ENCODE data around the gene HES4.

HES4 gene, protein sequence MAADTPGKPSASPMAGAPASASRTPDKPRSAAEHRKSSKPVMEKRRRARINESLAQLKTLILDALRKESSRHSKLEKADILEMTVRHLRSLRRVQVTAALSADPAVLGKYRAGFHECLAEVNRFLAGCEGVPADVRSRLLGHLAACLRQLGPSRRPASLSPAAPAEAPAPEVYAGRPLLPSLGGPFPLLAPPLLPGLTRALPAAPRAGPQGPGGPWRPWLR

DNA sequence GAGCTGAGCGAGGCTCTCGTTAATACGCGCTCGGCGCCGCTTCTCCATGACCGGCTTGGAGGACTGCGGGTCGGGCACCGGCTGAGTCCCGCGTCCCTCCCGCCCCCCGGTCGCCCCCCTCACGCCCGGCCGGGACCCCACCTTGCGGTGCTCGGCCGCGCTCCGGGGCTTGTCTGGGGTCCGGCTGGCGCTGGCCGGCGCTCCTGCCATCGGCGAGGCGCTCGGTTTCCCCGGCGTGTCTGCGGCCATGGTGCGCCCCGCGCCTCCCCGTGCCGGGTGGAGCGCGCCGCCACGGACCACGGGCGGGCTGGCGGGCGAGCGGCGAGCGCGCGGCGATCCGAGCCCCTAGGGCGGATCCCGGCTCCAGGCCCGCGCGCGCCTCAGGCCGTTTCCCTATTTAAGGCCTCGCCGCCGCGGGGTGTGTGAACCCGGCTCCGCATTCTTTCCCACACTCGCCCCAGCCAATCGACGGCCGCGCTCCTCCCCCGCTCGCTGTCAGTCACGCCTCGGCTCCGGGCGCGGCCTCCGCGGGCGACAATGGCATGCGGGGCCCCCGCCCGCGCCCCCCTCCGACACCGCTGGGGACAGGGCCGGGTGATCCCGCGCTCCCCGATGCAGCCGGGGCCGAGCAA is at the start of gene HES4:
HES4 (minus strand) TSS at position 373 of the 632 bp plus-strand sequence; CDS start at position 249, 124 bp downstream.
- no peak for DNase-seq (ENCODE audit: low read depth)

DNA sequence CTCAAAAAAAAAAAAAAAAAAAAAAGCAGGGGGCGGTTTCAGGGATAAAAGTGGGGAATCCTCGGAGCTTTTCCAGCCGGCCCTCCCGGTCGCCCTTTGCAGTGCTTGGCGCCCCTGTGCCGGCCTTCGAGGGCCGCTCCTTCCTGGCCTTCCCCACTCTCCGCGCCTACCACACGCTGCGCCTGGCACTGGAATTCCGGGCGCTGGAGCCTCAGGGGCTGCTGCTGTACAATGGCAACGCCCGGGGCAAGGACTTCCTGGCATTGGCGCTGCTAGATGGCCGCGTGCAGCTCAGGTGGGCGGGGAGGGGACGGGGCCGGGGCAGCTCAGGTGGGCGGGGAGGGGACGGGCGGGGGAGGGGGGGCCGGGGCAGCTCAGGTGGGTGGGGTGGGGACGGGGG is 48.9 kb upstream of the HES4 start:
- no peak for DNase-seq (ENCODE audit: low read depth)

DNA sequence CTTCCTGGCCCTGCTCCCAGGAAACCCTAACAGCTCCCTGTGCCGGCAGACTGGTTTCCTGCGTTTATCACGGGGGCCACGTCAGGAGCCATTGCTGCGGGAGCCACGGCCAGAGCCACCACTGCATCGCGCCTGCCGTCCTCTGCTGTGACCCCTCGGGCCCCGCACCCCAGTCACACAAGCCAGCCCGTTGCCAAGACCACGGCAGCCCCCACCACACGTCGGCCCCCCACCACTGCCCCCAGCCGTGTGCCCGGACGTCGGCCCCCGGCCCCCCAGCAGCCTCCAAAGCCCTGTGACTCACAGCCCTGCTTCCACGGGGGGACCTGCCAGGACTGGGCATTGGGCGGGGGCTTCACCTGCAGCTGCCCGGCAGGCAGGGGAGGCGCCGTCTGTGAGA is 48.1 kb upstream of the HES4 start:
- DNase-seq (ENCODE audit: low read depth), result no peak

DNA sequence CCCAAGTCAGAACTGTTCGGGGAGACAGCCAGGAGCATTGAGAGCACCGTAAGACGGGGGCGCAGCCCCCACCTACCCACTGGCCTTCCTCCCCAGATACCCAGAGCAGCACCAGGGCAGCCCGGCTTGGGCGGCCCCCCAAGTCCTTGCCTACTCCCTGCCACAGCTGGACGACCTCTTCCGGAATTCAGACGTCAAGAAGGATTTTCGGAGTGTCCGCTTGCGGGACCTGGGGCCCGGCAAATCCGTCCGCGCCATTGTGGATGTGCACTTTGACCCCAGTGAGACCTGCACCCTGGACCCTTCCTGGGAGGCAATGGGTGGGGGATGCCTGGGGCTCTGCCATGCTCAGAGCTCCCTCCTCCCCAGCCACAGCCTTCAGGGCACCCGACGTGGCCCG is 47.5 kb upstream of the HES4 start:
- no peak for DNase-seq (ENCODE audit: low read depth)

DNA sequence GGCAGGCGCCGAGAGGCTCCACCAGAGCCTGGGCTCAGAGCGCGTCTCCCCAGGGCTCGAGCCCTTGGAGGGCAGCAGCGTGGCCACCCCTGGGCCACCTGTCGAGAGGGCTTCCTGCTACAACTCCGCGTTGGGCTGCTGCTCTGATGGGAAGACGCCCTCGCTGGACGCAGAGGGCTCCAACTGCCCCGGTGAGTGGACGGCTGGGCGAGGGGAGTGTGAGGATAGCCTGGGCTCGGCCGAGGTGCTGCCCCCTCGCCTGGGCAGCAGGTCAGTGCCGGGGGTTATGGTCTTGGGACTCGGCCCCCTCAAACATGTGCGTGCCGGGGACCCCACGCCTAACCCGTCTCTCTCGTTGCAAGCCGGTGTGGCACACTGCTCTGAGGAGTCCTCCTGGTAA is 46.9 kb upstream of the HES4 start:
- DNase-seq (ENCODE audit: low read depth), result no peak

DNA sequence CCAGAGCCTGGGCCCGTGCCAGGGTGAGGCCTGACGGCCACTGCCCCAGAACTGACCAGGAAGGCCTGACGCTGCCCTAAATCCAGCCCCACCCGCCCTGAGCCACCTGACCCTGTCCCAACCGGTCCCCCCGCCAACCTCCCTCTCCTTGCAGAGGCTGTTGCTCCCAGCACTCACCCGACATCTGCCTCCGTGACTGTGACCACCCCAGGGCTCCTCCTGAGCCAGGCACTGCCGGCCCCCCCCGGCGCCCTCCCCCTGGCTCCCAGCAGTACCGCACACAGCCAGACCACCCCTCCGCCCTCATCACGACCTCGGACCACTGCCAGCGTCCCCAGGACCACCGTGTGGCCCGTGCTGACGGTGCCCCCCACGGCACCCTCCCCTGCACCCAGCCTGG is 46.3 kb upstream of the HES4 start:
- no peak for DNase-seq (ENCODE audit: low read depth)

DNA sequence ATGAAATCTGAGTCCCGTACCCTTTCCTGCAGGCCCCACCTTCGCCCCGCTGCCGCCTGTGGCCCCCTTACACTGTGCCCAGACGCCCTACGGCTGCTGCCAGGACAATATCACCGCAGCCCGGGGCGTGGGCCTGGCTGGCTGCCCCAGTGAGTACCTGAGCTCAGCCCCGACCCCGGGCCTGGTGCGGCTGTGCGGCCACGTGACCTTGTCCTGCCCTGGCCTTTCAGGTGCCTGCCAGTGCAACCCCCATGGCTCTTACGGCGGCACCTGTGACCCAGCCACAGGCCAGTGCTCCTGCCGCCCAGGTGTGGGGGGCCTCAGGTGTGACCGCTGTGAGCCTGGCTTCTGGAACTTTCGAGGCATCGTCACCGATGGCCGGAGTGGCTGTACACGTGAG is 45.2 kb upstream of the HES4 start:
- DNase-seq (ENCODE audit: low read depth), result no peak

DNA sequence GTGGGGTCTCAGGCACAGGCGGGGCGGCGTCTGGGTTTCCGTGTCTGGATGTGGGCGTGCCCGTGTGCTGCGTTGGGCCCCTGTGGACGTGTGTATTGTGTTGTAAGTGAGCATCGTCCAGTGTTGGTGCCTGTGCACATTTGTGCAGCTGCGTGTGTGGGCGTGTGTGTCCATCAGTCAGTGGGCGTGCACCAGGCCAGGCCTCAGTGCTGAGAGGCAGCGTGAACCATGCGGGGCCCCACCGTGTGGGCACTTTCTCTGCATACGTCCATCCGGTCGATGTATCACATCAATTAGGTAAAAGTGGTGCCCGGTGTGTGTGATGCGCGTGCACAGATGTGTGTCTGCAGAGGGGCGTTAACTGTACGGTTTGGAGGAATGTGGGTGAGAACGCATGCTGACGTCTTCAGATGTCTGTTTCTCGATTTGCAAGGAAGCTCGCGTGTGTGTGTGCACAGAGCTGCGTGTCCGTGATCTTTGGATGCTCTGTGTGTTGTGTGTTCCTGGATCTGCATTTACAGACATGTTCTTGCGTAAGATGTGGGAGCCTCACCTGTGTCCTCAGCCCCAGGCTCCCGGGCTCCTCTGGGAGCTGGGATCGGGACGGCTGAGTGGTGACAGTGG is 44.7 kb upstream of the HES4 start:
- DNase-seq (ENCODE audit: low read depth), result no peak

- DNase-seq (ENCODE audit: low read depth), result no peak
Observed at GRCh38 chr1:1043921-1044320, 44.0 kb upstream of the HES4 start.

DNA sequence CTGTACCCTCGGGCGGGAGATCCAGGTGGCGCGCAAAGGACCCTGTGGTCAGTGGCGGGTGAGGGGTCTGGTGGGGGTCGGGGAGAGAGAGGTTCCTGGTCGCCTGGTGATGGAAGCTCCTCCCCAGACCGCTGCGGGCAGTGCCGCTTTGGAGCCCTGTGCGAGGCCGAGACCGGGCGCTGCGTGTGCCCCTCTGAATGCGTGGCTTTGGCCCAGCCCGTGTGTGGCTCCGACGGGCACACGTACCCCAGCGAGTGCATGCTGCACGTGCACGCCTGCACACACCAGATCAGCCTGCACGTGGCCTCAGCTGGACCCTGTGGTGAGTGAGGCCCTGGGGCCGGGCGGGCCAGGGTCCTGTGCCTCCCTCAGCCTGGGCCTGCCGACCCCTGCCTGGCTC is 43.5 kb upstream of the HES4 start:
- DNase-seq (ENCODE audit: low read depth), result no peak

GRCh38 chr1:1042835-1043234 is 42.9 kb upstream of the HES4 start:
- DNase-seq (ENCODE audit: low read depth), result no peak

DNA sequence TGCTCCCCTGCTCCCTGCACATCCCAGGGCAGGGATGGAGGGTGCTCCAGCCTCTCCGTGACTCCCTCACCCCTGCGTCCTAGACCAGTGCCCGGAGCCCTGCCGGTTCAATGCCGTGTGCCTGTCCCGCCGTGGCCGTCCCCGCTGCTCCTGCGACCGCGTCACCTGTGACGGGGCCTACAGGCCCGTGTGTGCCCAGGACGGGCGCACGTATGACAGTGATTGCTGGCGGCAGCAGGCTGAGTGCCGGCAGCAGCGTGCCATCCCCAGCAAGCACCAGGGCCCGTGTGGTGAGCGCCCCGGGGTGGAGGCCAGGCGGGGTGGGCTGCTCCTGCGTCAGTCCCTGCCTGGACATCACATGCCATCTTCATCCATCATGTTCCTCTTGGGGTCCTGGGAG is 42.0 kb upstream of the HES4 start:
- DNase-seq (ENCODE audit: low read depth), result no peak

DNA sequence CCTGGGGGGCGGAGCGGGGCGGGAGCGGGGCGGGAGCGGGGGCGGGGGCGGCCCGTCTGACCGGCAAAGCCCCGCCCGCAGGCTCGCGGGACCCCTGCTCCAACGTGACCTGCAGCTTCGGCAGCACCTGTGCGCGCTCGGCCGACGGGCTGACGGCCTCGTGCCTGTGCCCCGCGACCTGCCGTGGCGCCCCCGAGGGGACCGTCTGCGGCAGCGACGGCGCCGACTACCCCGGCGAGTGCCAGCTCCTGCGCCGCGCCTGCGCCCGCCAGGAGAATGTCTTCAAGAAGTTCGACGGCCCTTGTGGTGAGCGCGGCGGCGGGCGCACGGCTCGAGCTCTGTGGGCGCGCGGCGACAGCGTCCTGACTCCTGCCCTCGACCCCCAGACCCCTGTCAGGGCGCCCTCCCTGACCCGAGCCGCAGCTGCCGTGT is 41.2 kb upstream of the HES4 start:
- no peak for DNase-seq (ENCODE audit: low read depth)

GRCh38 chr1:1040004-1040991 is 40.4 kb upstream of the HES4 start:
- peak; percentile 63 for DNase-seq (ENCODE audit: low read depth)

- DNase-seq (ENCODE audit: low read depth), result no peak
Observed at GRCh38 chr1:1039145-1039910, 39.4 kb upstream of the HES4 start.

GRCh38 chr1:1038694-1039093 is 38.8 kb upstream of the HES4 start:
- DNase-seq (ENCODE audit: low read depth), result no peak

DNA sequence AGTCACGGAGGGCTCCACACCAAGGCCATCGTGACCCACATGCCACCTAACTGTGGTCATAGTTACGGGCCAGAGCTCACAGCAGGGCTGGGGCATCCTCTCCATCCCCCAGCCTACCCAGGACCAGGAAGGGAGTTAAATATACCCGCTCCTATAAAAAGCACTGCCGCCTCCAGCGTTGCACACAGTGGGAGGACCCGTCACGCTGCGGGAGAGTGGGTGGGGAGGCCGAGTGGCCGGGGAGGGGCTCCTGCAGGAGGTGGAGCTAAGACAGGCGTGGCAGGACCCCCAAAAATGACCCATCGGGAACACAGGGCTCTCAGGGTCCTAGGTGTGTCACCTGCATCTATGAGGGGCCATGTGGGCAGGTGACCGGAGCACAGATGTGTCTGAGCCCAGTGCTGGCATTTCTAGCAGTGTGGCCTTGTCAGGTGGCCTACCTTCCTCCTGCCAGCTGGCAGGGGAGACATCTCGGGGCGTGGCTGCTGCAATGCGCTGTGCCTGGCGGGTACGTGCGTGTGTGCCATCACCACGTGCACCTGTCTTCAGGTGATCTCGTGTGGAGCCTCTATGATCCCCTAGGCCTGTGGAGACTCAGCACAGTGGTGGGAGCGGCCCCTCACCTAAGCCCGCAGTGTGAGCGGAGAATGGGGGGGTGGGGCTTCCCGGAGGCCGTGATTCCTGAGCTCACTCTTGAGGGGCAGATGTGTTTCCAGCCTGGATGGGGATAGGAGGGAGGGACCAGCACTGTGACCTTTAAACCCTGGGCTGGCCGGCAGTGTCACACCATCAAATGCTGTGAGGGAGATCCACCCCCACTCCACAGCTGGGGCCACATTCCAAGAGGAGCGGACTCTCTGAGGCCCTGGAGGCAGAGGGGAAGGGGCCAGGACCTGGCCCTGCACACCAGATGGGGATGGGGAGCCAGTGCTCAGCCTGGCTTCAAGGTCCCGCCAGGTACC is 37.8 kb upstream of the HES4 start:
- no peak for DNase-seq (ENCODE audit: low read depth)

DNA sequence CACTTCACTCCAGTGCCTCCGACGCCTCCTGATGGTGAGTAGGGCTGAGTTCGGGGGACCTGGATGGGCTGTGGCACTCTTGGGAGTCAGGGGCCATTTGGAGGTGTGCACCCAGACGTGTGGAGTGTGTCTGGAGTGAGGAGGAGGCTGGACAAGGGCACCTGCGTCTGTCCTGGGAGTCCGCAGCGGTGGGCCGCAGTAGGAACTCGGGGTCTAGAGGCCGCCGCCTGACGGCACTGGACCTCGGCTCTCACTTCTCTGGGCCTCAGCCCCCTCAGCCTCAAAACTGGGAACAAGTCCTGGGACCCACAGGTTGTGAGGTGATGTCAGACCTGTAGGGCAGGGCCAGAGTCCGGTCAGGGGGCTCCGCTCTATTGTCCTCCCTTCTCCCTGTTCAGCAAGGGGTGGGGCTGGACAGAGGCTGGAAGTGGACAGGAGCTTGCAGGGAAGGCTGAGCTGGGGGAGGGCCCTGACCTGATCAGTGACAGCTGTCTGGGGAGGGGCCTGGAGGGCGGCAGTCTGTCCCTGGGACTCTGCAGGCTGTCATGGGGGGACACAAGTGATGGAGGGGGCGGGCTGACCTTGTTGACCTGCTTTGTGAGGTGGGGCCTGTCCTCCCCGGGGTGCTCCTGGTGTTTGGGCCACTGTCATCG is 35.5 kb upstream of the HES4 start:
- DNase-seq (ENCODE audit: low read depth), result no peak

GRCh38 chr1:1034439-1034781 is 34.5 kb upstream of the HES4 start:
- no peak for DNase-seq (ENCODE audit: low read depth)

Measured in stimulated activated CD8-positive, alpha-beta memory T cell treated with anti-CD3 and anti-CD28 coated beads, Interleukin-15, amount 100 ng/mL, for 1 hour (primary cell).